Parathyroid adenoma (tissue), 2 donors: ENCODE measurements around the gene MRPL14.

ENCODE experiments used
- H2AFZ ChIP-seq: fragments of 300-600 bp; sonication (generic); one replicate; pipeline ENCODE4 v1.7.0; 2017; ENCODE audit warnings: antibody characterized with exemption, mild to moderate bottlenecking
- H3K27ac ChIP-seq: fragments of 300-600 bp; sonication (generic); one replicate; pipeline ENCODE4 v1.7.0; 2017
- H3K27me3 ChIP-seq: fragments of 300-600 bp; sonication (generic); one replicate; pipeline ENCODE4 v1.7.0; 2017; ENCODE audit warnings: low read length; ENCODE audit not compliant: control insufficient read depth, insufficient read depth
- H3K36me3 ChIP-seq: fragments of 300-600 bp; sonication (generic); one replicate; pipeline ENCODE4 v1.7.0; 2017; ENCODE audit warnings: low read length; ENCODE audit not compliant: control insufficient read depth, insufficient read depth
- H3K4me1 ChIP-seq: fragments of 300-600 bp; sonication (generic); one replicate; pipeline ENCODE4 v1.7.0; 2017; ENCODE audit warnings: control low read depth
- H3K4me2 ChIP-seq: fragments of 300-600 bp; sonication (generic); one replicate; pipeline ENCODE4 v1.7.0; 2017; ENCODE audit warnings: low read length
- H3K4me3 ChIP-seq: fragments of 300-600 bp; sonication (generic); one replicate; pipeline ENCODE4 v1.7.0; 2017; ENCODE audit warnings: low read depth, low read length
- H3K79me2 ChIP-seq: fragments of 300-600 bp; sonication (generic); one replicate; pipeline ENCODE4 v1.7.0; 2017; ENCODE audit warnings: control low read depth
- H3K9ac ChIP-seq: fragments of 300-600 bp; sonication (generic); one replicate; pipeline ENCODE4 v1.7.0; 2017; ENCODE audit warnings: mild to moderate bottlenecking
- H3K9me3 ChIP-seq: fragments of 300-600 bp; sonication (generic); one replicate; pipeline ENCODE4 v1.7.0; 2017; ENCODE audit warnings: low read length; ENCODE audit not compliant: control insufficient read depth
- CTCF ChIP-seq: fragments of 300-600 bp; sonication (generic); IDR thresholded peaks from one replicate; pipeline ENCODE4 v1.7.0; 2017; ENCODE audit warnings: antibody characterized with exemption, mild to moderate bottlenecking
- donor health status: primary hyperparathyroidism.

Gene MRPL14

GRCh38 chr6:44131892-44132291 is 4.6 kb upstream of the MRPL14 start:
- H3K27ac ChIP-seq: no peak overlapping the region
- no peak overlapping the region for H3K9ac ChIP-seq
- no peaks in the 10 kb centered on the region for H3K79me2 ChIP-seq
- H3K9me3 ChIP-seq: no peaks in the 10 kb centered on the region
- H2AFZ ChIP-seq: no peak overlapping the region
- peaks cover 5% of the 10 kb centered on the region for H3K4me1 ChIP-seq
- H3K27me3 ChIP-seq: no peaks in the 10 kb centered on the region
- H3K4me2 ChIP-seq: no peak overlapping the region
- H3K36me3 ChIP-seq: no peaks in the 10 kb centered on the region
- no peak overlapping the region for H3K4me3 ChIP-seq
- no peak for TF ChIP-seq CTCF

DNA sequence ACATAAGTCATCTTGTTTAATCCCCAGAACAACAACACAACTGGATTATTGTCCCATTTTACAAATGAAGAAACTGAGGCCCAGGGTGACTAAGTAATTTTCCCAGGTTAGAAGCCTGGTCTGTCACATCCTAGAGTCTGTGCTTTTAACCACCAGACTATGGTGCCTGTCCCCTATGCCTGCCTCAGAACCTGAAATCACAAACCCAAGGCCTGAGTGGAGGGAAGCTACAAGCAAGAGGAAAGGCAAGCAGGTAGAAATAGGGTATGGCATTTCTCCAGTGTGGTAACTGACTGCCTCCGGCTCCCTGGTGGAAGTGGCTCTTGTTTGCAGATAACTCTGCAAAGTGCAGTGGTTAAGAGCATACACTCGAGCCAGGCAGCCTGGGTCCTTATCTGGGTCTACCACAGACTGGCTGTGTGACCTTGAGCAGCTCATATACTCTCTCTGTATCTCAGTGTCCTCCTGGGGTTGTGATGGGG is 2.6 kb upstream of the MRPL14 start:
- H3K9ac ChIP-seq: no peak overlapping the region
- no peaks in the 10 kb centered on the region for H3K27me3 ChIP-seq
- peaks cover 13% of the 10 kb centered on the region for H3K79me2 ChIP-seq
- no peaks in the 10 kb centered on the region for H3K9me3 ChIP-seq
- no peak overlapping the region for H3K4me2 ChIP-seq
- no peak overlapping the region for H3K27ac ChIP-seq
- no peak overlapping the region for H2AFZ ChIP-seq
- peaks cover 5% of the 10 kb centered on the region for H3K4me1 ChIP-seq
- no peaks in the 10 kb centered on the region for H3K36me3 ChIP-seq
- TF ChIP-seq CTCF: no peak
- H3K4me3 ChIP-seq: no peak overlapping the region

- Histone ChIP-seq H3K4me1 (peaks cover 5% of the 10 kb centered on the region), H3K4me3 (peak overlapping the region; percentile 76), H3K27ac (no peak overlapping the region), H3K4me2 (peak overlapping the region; percentile 75), H3K9ac (peak overlapping the region; percentile 33), H3K36me3 (no peaks in the 10 kb centered on the region), H3K79me2 (peaks cover 13% of the 10 kb centered on the region), H3K27me3 (no peaks in the 10 kb centered on the region), H3K9me3 (no peaks in the 10 kb centered on the region), H2AFZ (peak overlapping the region; percentile 73)
- no peak for TF ChIP-seq CTCF
Observed at GRCh38 chr6:44128020-44128917, 1.0 kb upstream of the MRPL14 start.

DNA sequence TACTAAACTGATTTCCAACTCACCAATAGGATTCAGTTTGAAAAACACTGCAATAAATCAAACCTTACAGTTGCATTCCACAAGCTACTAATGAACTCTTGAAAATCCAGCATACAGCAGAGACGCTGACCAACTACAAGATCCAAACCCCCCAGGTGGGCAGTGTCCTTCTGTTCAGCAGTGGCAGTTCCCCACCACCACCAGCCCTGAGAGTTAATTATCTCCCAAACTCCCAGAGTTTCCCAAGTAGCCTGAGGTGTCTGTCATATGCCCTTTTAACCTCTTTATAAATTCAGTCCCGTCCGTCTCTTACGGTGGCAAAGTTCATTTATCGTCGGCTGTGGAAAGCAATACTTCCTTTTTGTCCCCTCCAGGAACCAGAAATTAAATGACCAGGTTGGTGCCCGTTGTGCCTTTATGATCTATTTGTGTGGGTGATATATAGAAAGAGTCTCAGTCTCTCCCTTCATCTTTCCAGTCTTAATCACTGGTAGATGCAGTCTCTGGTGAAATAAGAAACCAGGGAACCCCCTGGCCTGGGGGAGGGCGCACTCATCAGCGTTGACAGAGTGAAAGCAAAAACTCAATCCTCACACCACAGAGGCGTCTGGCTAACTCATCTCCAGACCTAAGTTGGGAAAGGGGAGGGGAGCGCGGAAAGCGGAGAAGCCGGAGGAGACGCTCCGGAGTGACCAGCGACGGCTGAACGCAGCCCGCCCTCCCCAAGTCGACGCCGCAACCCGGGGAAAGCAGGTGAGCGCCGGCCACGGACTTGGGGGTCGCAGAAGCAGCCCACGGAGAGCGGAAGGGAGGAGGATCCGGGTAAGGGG is 717 bp downstream of the MRPL14 start:
- Histone ChIP-seq H3K27ac (no peak overlapping the region), H3K27me3 (no peaks in the 10 kb centered on the region), H3K9me3 (no peaks in the 10 kb centered on the region), H3K4me2 (peak overlapping the region; percentile 68), H2AFZ (peak overlapping the region; percentile 29), H3K4me3 (peak overlapping the region; percentile 60), H3K36me3 (no peaks in the 10 kb centered on the region), H3K4me1 (peaks cover 5% of the 10 kb centered on the region), H3K79me2 (peaks cover 19% of the 10 kb centered on the region), H3K9ac (no peak overlapping the region)
- TF ChIP-seq CTCF: no peak
